Left cardiac atrium (tissue), 4 donors: Measurements from ENCODE around the gene HSPA5. TPM values are rescaled to one million over a fixed set of nuclear protein-coding genes. Genes with fewer than 3 reads are reported as not detected.
"Not testable (repeated sequence)": the region's sequence is repeated elsewhere in the genome, so short reads cannot be mapped to it uniquely, and the experiment has no call there.

ENCODE experiments used
- ATAC-seq, 2 donors: fragments of 200-7000 bp; cut with Tn5 transposase; one replicate each; pipeline ENCODE4 v1.9.1; 2020; ENCODE audit warnings: mild to moderate bottlenecking in 2 of 2, moderate library complexity in 2 of 2
- DNase-seq: peaks from one replicate; pipeline ENCODE4 v3.0.0-alpha.2; 2020
- intact Hi-C, 2 donors: fragments of 100-400 bp; cut with DNase I; formaldehyde crosslinking; loops; one replicate each; pipeline versions ENCODE4 v1.14.1 to v1.15.1; 2022 to 2023
- long read RNA-seq: library from polyadenylated mRNA; unstranded; transcript quantifications from one replicate; pipeline ENCODE4 v2.0.0, GENCODE V29; 2021
- total RNA-seq, 2 donors: library from RNA; stranded (reverse); fragmentation: NEBNext Ultra II Directional; extraction: Animal tissue kit (Norgen Biotek cat#: 25700); gene quantifications; one replicate each; pipeline ENCODE4 v1.2.1, GENCODE V29; 2021
- donor health status: DM: no; HTN: yes; CAD: no.
- donor health status: DM: no; HTN: yes; CAD: no; lungs with severe emphysema.
- donor health status: DM: yes; HTN: yes; CAD: no.
- donor health status: Dilated cardiomyopathy.

Gene HSPA5
- 100 to 1,000 TPM; 273 to 342 TPM for total RNA-seq
- long read RNA-seq, transcript HSPA5-201 (8 exons, 3,908 nt), result major isoform, 720 of 807 reads
- long read RNA-seq, partial matches to known transcripts, result 72 of 807 reads
- long read RNA-seq, other reads (novel, unspliced or antisense), result 15 of 807 reads

- ATAC-seq, result peak; percentile 96 to 97
- peak; percentile 100 for DNase-seq
- intact Hi-C loops, result no loop called here
Observed at GRCh38 chr9:125241000-125241862, at the start of gene HSPA5. Gene HSPA5 (minus strand): TSS chr9:125241343. CDS start chr9:125241126, 217 bp downstream.

- DNase-seq, ATAC-seq, intact Hi-C loops: not testable (repeated sequence)
Observed at GRCh38 chr9:125286935-125287433, 45.8 kb upstream of the HSPA5 start.

- intact Hi-C loops, result no loop called here
- ATAC-seq (peak; percentile 38 to 67), DNase-seq (no peak)
Observed at GRCh38 chr9:125284855-125285254, 43.7 kb upstream of the HSPA5 start.

- intact Hi-C loops, result no loop called here
- ATAC-seq, result no peak
- no peak for DNase-seq
Observed at GRCh38 chr9:125280945-125281344, 39.8 kb upstream of the HSPA5 start.

GRCh38 chr9:125277411-125277810 is 36.3 kb upstream of the HSPA5 start:
- no peak for ATAC-seq
- intact Hi-C loops, result no loop called here
- no peak for DNase-seq

- intact Hi-C loops, result no loop called here
- DNase-seq (no peak), ATAC-seq (no peak)
Observed at GRCh38 chr9:125276771-125277170, 35.6 kb upstream of the HSPA5 start.

- no peak for DNase-seq
- peak in 1 of 2 donors; percentile 33 for ATAC-seq
- intact Hi-C loops, result no loop called here
Observed at GRCh38 chr9:125272697-125273096, 31.6 kb upstream of the HSPA5 start.

GRCh38 chr9:125271081-125271480 is 29.9 kb upstream of the HSPA5 start:
- ATAC-seq (no peak), DNase-seq (no peak)
- intact Hi-C loops, result no loop called here

- DNase-seq (no peak), ATAC-seq (no peak)
Observed at GRCh38 chr9:125269014-125269397, 27.9 kb upstream of the HSPA5 start.

GRCh38 chr9:125268394-125269013 is 27.4 kb upstream of the HSPA5 start:
- intact Hi-C loops, result no loop called here
- peak; percentile 8 to 30 for ATAC-seq
- no peak for DNase-seq

More at GRCh38 chr9:125269014-125269397, 27.9 kb upstream of the HSPA5 start:
- intact Hi-C loops, result no loop called here

GRCh38 chr9:125264068-125264467 is 22.9 kb upstream of the HSPA5 start:
- DNase-seq, intact Hi-C loops, ATAC-seq: not testable (repeated sequence)

GRCh38 chr9:125262294-125262991 is 21.3 kb upstream of the HSPA5 start:
- DNase-seq (no peak), ATAC-seq (no peak)
- intact Hi-C loops, result no loop called here

- peak; percentile 100 for ATAC-seq
- DNase-seq, result peak; percentile 90
- intact Hi-C loops, result no loop called here
Observed at GRCh38 chr9:125261501-125262293, 20.6 kb upstream of the HSPA5 start, which contains the start of gene GAPVD1. Gene GAPVD1 (plus strand): TSS chr9:125261826. CDS start chr9:125298922, 37,096 bp downstream.

- no peak for ATAC-seq
- intact Hi-C loops, result no loop called here
- no peak for DNase-seq
Observed at GRCh38 chr9:125260561-125260960, 19.4 kb upstream of the HSPA5 start.

GRCh38 chr9:125258832-125259534 is 17.8 kb upstream of the HSPA5 start:
- DNase-seq (no peak), ATAC-seq (no peak)
- intact Hi-C loops, result loop anchor here (10.0 kb wide), 1 partner anchor 116 kb away; no protein-coding TSS in a partner anchor

- ATAC-seq (no peak), DNase-seq (no peak)
- intact Hi-C loops, result loop anchor here (10.0 kb wide), 1 partner anchor 117 kb away; no protein-coding TSS in a partner anchor
Observed at GRCh38 chr9:125258160-125258785, 17.1 kb upstream of the HSPA5 start.

GRCh38 chr9:125255781-125256391 is 14.7 kb upstream of the HSPA5 start:
- peak; percentile 38 to 44 for ATAC-seq
- intact Hi-C loops, result loop anchor here (10.0 kb wide), 1 partner anchor 119 kb away; no protein-coding TSS in a partner anchor
- no peak for DNase-seq
